HG02938 (cell line): ENCODE results near the gene SLC25A39.

Experiments used
- ATAC-seq: cut with Tn5 transposase; IDR thresholded peaks from one replicate; pipeline ENCODE4 v1.9.1; 2021; ENCODE audit warnings: mild to moderate bottlenecking, moderate library complexity; ENCODE audit not compliant: unreplicated experiment

SLC25A39 gene

GRCh38 chr17:44314869-44315661, 9.6 kb downstream of the SLC25A39 start:
- no peak for ATAC-seq

- no peak for ATAC-seq
These were observed 10.1 kb downstream of the SLC25A39 start for GRCh38 chr17:44314524-44314868.

DNA sequence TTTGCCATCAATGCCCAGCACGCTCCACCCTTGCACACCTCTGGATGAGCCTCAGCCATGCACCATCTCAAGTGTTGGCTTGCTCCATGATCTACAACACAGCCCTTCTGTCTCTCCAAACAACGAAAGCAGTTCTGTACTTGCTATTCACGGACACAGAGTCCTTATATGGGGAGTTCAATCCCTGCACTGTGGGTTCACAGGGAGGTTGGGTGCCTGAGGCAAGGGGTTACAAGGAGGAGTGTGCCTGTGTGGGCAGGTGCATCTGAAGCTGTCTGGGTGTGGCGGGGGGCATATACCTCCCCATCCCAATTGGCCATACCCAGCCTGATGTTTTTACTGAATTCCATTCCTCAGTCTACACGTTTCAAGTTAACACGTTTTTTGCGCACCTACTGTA, 10.6 kb downstream of the SLC25A39 start:
- no peak for ATAC-seq

GRCh38 chr17:44312396-44313104, 12.1 kb downstream of the SLC25A39 start:
- no peak for ATAC-seq

GRCh38 chr17:44311562-44312181, 13.0 kb downstream of the SLC25A39 start:
- no peak for ATAC-seq

- no peak for ATAC-seq
These were observed 13.8 kb downstream of the SLC25A39 start for GRCh38 chr17:44310609-44311376.

DNA sequence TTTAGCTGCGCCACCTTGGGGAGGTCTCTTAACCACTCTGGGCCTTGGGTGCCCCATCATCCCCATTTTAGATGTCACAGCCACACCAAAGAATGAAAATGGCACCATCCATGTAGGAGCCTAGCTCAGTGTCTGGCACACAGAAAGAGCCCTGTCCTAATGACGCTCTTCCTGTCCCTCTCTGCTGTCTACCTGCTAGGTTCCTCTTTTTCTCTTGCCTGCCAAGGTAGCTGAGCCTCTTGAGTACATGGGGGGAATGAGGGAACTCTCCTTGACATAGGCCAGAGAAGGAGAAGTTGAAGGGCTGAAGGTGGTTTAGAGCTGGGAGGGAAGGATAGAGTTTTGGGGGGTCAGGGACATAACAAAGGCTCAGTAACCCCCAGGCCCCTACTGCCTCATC, 14.4 kb downstream of the SLC25A39 start:
- ATAC-seq = no peak

- ATAC-seq = no peak
These were observed 15.2 kb downstream of the SLC25A39 start for GRCh38 chr17:44309472-44309871.

DNA sequence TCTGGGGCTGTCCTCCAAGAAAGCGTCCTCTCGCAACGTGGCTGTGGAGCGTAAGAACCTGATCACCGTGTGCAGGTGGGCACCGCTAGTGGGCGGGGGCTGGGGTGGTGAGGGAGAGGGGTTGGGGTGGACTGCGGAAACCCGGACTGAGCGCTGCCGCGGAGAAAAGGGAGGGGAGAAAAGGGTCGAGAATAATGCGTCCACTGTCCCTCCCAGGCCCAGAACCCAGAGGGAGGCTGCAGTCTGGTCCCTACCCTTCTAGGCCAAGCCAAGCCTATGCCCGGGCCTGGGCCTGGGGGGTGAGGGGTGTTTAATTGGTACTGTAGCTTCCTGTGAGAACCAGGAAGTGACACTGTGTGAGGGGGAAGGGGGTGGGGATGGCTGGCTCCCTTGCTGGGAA, 15.8 kb downstream of the SLC25A39 start:
- ATAC-seq = no peak

GRCh38 chr17:44308320-44308818, 16.3 kb downstream of the SLC25A39 start, which contains the start of gene RUNDC3A:
Gene RUNDC3A (plus strand): TSS chr17:44308601. CDS start chr17:44308833, 232 bp downstream.
- no peak for ATAC-seq

DNA sequence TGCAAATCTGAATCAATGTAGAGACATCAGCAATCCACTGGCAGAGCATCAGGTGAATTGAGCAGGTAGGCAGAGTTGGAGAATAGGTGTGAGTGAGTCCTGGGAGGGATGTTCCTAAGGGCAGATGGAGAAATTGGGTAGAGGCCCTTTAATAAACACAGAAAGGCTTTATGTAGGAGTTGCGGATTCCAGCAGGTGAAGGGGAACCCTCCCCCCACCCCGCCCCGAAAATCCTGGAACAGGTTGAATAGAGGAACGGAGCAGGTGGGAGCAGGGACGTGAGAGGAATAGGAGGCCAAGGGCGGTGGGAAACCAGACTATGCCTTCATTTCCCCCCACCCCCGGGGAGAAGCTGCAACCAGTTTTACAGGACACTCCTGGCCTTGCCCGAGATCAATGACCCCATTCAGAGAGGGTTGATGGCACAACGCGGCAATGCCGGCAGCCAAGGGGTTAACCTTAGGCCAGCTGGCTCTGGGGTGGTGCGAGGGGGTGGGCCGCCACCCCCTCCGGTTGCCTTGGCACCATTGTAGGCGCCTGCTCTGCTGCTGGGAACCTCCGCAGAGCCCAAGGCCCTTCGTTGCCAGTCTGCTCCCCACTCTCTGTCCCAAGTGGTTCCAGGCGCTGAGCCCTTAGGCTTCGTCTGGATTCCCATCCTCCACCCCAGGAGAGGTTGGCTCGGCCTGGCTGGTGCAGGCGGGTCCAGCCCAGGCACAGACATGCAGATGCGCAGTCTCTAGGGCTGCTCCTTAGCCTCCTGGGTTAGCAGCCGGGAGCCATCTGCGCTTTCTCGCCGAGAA, 17.0 kb downstream of the SLC25A39 start:
- no peak for ATAC-seq

- no peak for ATAC-seq
These were observed 20.0 kb downstream of the SLC25A39 start for GRCh38 chr17:44304651-44305050.

DNA sequence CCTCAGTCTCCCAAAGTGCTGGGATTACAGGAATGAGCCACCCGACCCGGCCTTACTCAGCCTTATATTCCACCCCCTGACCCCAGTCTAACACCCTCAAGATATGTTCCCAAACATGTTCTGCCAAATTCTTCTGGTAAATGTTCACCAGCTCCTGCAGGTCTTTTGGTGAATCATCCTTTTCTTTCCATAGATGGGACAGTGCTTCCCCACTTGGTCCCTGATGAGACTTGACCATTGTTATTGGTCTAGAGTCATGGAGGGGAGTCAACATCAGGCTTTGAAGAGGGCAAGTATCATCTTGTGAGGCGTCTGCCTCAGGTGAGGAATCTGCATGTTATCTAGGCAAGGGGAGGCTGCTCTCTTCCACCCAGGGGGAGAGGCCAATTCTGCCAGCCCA, 26.6 kb downstream of the SLC25A39 start:
- no peak for ATAC-seq

DNA sequence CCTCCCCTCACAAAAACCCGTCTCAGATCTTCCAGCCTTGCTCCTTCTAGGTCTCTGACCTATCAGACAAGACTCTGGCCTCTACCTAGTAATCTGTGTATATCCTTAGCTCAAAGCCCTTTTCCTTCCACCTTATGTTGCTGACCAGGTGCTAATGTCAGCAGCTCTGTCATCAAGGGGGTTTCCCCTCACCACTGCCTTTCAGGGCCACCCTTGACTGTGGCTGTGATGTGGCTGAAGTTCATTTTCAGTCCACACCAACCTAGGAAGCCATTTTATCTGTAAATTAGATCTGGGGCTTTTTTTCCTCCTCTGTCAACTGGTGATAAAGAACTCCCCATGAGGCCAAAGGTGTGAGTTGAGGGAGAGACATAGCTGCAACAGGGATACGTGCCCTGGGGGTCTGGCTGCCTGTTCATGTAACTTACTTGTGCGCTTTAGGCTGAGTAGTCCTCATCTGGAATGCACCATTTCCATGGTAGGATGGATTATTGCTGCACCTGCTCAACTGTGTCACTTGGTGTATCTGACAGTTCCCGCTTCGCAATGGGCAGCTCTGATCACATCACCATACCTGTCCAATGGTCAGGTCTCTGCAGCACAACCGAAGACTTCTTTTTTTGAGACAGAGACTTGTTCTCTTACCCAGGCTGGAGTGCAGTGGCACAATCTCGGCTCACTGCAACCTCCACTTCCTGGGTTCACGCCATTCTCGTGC, 31.0 kb downstream of the SLC25A39 start:
- no peak for ATAC-seq

GRCh38 chr17:44287651-44288050, 37.0 kb downstream of the SLC25A39 start:
- ATAC-seq = no peak

GRCh38 chr17:44284024-44284400, 40.6 kb downstream of the SLC25A39 start:
- ATAC-seq = no peak

DNA sequence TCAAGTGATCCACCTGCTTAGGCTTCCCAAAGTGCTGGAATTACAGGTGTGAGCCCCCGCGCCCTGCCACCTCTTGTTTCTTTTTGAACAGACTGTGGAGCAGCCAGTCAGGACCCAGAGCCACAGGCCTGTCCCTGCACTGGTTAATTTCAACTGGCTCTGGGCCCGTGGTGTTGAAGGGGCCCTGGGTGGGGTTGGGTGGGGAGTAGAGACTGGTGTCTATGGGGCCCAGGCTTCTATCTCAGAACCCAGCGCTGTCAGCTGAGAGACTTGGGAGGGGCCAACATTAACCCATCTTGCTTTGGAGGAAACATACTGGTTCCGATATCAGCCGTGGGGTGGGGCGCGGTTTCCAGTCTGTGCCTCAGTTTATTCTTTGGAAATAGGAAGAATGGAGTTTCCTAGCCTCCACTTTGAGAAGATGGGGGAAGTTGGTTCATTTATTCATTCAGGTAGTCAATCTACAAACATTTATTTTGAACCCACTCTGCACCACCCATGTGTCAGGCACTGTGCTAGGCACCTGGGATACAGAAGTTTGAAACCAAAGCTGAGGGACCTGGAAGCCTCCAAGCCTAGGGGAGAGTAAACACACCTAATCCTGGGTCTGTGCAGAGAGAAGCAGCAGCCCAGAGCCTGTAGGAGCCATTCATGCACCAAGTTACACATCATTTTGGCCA, 41.1 kb downstream of the SLC25A39 start:
- ATAC-seq = no peak

DNA sequence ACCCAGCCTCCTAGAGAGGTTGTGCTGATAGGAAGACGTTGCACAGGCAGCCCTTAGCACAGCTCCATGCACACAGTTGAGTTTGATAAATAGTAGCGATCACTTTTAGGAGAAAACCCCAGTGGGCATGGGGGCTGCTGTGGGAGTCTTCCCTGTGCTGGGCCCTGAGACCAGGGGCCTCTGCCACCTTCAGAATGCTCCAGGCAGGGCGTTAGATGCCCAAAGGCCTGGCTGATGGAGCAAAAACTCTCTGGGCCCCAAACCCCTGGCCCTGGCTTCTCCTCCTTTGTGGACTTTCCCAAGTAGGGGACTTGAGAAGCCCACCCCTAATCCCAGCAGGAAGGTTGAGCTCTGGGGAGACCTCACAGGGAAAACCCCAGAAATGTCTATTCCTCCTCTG, 42.4 kb downstream of the SLC25A39 start:
- no peak for ATAC-seq

GRCh38 chr17:44281570-44281969, 43.1 kb downstream of the SLC25A39 start:
- no peak for ATAC-seq
